GM23338 (cell line): Measurements from ENCODE around the gene OR8B12.

Experiments used
- CREB1 ChIP-seq: fragments of 250-450 bp; sonication (Bioruptor Pico); IDR thresholded peaks from 2 replicates; pipeline ENCODE4 v1.5.0; 2020; ENCODE audit warnings: low read depth, mild to moderate bottlenecking, moderate library complexity
- EZH2 ChIP-seq: fragments of 200-600 bp; sonication (generic); IDR thresholded peaks from one replicate; pipeline ENCODE4 v1.8.0; 2017; ENCODE audit warnings: antibody characterized with exemption, mild to moderate bottlenecking, low read depth; ENCODE audit not compliant: unreplicated experiment
- EZH2phosphoT487 ChIP-seq: fragments of 200-600 bp; sonication (generic); IDR thresholded peaks from one replicate; pipeline ENCODE4 v1.8.1; 2018; ENCODE audit warnings: antibody characterized with exemption; ENCODE audit not compliant: unreplicated experiment
- JUNB ChIP-seq: IDR thresholded peaks from one replicate; pipeline ENCODE4 v1.6.1; 2016; ENCODE audit warnings: antibody characterized with exemption; ENCODE audit not compliant: unreplicated experiment
- POLR2AphosphoS5 ChIP-seq: IDR thresholded peaks from 2 replicates; pipeline ENCODE4 v1.6.1; 2016; ENCODE audit warnings: antibody characterized with exemption, low read depth
- STAT1 ChIP-seq: IDR thresholded peaks from one replicate; pipeline ENCODE4 v1.6.1; 2016; ENCODE audit warnings: antibody characterized with exemption; ENCODE audit not compliant: unreplicated experiment
- TF ChIP-seq, protein P1 (sequence below): IDR thresholded peaks from one replicate; pipeline ENCODE4 v1.6.1; 2018; ENCODE audit warnings: antibody characterized with exemption; ENCODE audit not compliant: unreplicated experiment
- TF ChIP-seq, protein P2 (sequence below), 2 experiments: fragments of 200-600 bp in 1 of 2; sonication (generic) in 1 of 2; conservative IDR thresholded peaks; 2 replicates each; pipeline versions ENCODE4 v1.5.1 to v1.6.1; 2016 to 2017; ENCODE audit warnings: antibody characterized with exemption in 2 of 2, low read depth in 2 of 2, mild to moderate bottlenecking in 2 of 2, moderate library complexity in 1 of 2
- TF ChIP-seq, protein P3 (sequence below): IDR thresholded peaks from 2 replicates; pipeline ENCODE4 v1.6.1; 2016; ENCODE audit warnings: antibody characterized with exemption

DNA sequence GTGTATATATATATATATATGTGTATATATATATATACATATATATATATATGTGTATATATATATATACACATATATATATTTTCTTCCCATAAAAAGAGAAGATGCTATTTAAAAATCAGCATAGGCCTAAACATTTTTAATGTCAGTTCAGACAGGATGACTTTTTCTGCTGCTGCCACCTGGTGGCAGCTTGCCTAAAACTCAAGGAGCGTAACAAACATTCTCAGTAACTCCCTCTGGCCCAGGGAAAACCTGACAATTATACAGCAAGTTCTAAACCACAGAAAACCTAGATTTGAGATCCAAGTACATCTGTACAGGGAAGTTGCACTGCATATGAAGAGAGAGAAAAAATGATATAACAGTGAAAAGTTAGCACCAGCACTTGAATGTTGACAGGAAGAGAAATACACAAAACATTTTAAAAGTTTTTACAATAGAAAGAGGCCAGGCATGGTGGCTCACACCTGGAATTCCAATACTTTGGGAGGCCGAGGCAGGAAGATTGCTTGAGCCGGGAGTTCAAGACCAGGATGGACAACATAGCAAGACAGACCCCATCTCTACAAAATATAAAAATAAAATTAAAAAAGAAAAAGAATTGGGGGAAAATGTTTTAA, 42.9 kb upstream of the OR8B12 start:
- TF ChIP-seq EZH2phosphoT487: no peak
- TF ChIP-seq JUNB: no peak
- TF ChIP-seq, protein P1, sequence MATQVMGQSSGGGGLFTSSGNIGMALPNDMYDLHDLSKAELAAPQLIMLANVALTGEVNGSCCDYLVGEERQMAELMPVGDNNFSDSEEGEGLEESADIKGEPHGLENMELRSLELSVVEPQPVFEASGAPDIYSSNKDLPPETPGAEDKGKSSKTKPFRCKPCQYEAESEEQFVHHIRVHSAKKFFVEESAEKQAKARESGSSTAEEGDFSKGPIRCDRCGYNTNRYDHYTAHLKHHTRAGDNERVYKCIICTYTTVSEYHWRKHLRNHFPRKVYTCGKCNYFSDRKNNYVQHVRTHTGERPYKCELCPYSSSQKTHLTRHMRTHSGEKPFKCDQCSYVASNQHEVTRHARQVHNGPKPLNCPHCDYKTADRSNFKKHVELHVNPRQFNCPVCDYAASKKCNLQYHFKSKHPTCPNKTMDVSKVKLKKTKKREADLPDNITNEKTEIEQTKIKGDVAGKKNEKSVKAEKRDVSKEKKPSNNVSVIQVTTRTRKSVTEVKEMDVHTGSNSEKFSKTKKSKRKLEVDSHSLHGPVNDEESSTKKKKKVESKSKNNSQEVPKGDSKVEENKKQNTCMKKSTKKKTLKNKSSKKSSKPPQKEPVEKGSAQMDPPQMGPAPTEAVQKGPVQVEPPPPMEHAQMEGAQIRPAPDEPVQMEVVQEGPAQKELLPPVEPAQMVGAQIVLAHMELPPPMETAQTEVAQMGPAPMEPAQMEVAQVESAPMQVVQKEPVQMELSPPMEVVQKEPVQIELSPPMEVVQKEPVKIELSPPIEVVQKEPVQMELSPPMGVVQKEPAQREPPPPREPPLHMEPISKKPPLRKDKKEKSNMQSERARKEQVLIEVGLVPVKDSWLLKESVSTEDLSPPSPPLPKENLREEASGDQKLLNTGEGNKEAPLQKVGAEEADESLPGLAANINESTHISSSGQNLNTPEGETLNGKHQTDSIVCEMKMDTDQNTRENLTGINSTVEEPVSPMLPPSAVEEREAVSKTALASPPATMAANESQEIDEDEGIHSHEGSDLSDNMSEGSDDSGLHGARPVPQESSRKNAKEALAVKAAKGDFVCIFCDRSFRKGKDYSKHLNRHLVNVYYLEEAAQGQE: no peak
- no peak for TF ChIP-seq CREB1
- no peak for TF ChIP-seq EZH2
- TF ChIP-seq, protein P2, sequence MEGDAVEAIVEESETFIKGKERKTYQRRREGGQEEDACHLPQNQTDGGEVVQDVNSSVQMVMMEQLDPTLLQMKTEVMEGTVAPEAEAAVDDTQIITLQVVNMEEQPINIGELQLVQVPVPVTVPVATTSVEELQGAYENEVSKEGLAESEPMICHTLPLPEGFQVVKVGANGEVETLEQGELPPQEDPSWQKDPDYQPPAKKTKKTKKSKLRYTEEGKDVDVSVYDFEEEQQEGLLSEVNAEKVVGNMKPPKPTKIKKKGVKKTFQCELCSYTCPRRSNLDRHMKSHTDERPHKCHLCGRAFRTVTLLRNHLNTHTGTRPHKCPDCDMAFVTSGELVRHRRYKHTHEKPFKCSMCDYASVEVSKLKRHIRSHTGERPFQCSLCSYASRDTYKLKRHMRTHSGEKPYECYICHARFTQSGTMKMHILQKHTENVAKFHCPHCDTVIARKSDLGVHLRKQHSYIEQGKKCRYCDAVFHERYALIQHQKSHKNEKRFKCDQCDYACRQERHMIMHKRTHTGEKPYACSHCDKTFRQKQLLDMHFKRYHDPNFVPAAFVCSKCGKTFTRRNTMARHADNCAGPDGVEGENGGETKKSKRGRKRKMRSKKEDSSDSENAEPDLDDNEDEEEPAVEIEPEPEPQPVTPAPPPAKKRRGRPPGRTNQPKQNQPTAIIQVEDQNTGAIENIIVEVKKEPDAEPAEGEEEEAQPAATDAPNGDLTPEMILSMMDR (conservative IDR thresholded peaks at IDR 0.05; ENCODE audit: low read depth in 2 of 2): peak; percentile 75 to 81
- no peak for TF ChIP-seq POLR2AphosphoS5
- TF ChIP-seq STAT1: no peak
- TF ChIP-seq, protein P3, sequence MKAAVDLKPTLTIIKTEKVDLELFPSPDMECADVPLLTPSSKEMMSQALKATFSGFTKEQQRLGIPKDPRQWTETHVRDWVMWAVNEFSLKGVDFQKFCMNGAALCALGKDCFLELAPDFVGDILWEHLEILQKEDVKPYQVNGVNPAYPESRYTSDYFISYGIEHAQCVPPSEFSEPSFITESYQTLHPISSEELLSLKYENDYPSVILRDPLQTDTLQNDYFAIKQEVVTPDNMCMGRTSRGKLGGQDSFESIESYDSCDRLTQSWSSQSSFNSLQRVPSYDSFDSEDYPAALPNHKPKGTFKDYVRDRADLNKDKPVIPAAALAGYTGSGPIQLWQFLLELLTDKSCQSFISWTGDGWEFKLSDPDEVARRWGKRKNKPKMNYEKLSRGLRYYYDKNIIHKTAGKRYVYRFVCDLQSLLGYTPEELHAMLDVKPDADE: no peak
